H9 (cell line): ENCODE measurements around the gene COQ10B. TPM values are rescaled to one million over a fixed set of nuclear protein-coding genes. Genes with fewer than 3 reads are reported as not detected.

ENCODE experiments used
- DNase-seq: peaks from one replicate; pipeline ENCODE4 v3.0.0-alpha.2; 2017
- H2AFZ ChIP-seq: one replicate; pipeline ENCODE4 v1.6.1; 2013; ENCODE audit warnings: mild to moderate bottlenecking, low read length, control low read depth, moderate library complexity
- H2AK5ac ChIP-seq: 2 replicates; pipeline ENCODE4 v1.6.1; 2013; ENCODE audit warnings: low read length, control low read depth, mixed read lengths; ENCODE audit not compliant: insufficient read length
- H2BK120ac ChIP-seq: one replicate; pipeline ENCODE4 v1.6.1; 2013; ENCODE audit warnings: low read depth, mild to moderate bottlenecking, low read length, control low read depth, inconsistent platforms; ENCODE audit not compliant: poor library complexity, severe bottlenecking
- H2BK12ac ChIP-seq: 2 replicates; pipeline ENCODE4 v1.6.1; 2013; ENCODE audit warnings: low read length, control low read depth, mixed read lengths, low read depth; ENCODE audit not compliant: insufficient read length
- H2BK15ac ChIP-seq: 2 replicates; pipeline ENCODE4 v1.6.1; 2013; ENCODE audit warnings: low read depth, low read length, control low read depth
- H2BK20ac ChIP-seq: one replicate; pipeline ENCODE4 v1.6.1; 2013; ENCODE audit warnings: low read depth, mild to moderate bottlenecking, low read length, control low read depth, inconsistent platforms; ENCODE audit not compliant: poor library complexity, severe bottlenecking
- H2BK5ac ChIP-seq: 2 replicates; pipeline ENCODE4 v1.6.1; 2013; ENCODE audit warnings: low read length, control low read depth, mixed read lengths; ENCODE audit not compliant: insufficient read length
- H3K14ac ChIP-seq: 2 replicates; pipeline ENCODE4 v1.6.1; 2013; ENCODE audit warnings: low read length, control low read depth; ENCODE audit not compliant: insufficient read depth
- H3K18ac ChIP-seq: 2 replicates; pipeline ENCODE4 v1.6.1; 2013; ENCODE audit warnings: low read depth, mild to moderate bottlenecking, mixed read lengths, low read length, control low read depth; ENCODE audit not compliant: insufficient read length
- H3K23ac ChIP-seq: 2 replicates; pipeline ENCODE4 v1.6.1; 2013; ENCODE audit warnings: low read length, control low read depth, mixed read lengths, low read depth; ENCODE audit not compliant: insufficient read length
- H3K23me2 ChIP-seq: 2 replicates; pipeline ENCODE4 v1.6.1; 2013; ENCODE audit warnings: low read depth, mild to moderate bottlenecking, mixed read lengths, low read length, control low read depth; ENCODE audit not compliant: insufficient read length, poor library complexity, severe bottlenecking
- H3K27ac ChIP-seq: 2 replicates; pipeline ENCODE4 v1.5.1; 2013; ENCODE audit warnings: low read length, control low read depth, mixed read lengths, low read depth; ENCODE audit not compliant: insufficient read length
- H3K27me3 ChIP-seq: 2 replicates; pipeline ENCODE4 v1.6.1; 2013; ENCODE audit warnings: low read length, control low read depth, inconsistent platforms; ENCODE audit not compliant: insufficient read depth
- H3K4ac ChIP-seq: 2 replicates; pipeline ENCODE4 v1.6.1; 2013; ENCODE audit warnings: low read depth, mild to moderate bottlenecking, control low read depth, inconsistent platforms, low read length, moderate library complexity
- H3K4me1 ChIP-seq: 2 replicates; pipeline ENCODE4 v1.6.1; 2013; ENCODE audit warnings: low read length, control low read depth, inconsistent platforms; ENCODE audit not compliant: insufficient read depth
- H3K4me2 ChIP-seq: 2 replicates; pipeline ENCODE4 v1.6.1; 2013; ENCODE audit warnings: low read length, control low read depth, mixed read lengths; ENCODE audit not compliant: insufficient read length, insufficient read depth
- H3K56ac ChIP-seq: 2 replicates; pipeline ENCODE4 v1.6.1; 2013; ENCODE audit warnings: low read depth, mild to moderate bottlenecking, mixed read lengths, low read length, control low read depth; ENCODE audit not compliant: insufficient read length
- H3K79me1 ChIP-seq: 2 replicates; pipeline ENCODE4 v1.6.1; 2013; ENCODE audit warnings: low read depth, mild to moderate bottlenecking, moderate library complexity, low read length, control low read depth, inconsistent platforms; ENCODE audit not compliant: insufficient read depth, poor library complexity, severe bottlenecking
- H3K79me2 ChIP-seq: 2 replicates; pipeline ENCODE4 v1.6.1; 2013; ENCODE audit warnings: low read length, control low read depth, inconsistent platforms; ENCODE audit not compliant: insufficient read depth
- H3K9ac ChIP-seq: 2 replicates; pipeline ENCODE4 v1.6.1; 2013; ENCODE audit warnings: low read length, control low read depth, mixed read lengths; ENCODE audit not compliant: insufficient read length; ENCODE audit errors: extremely low read depth
- H3K9me3 ChIP-seq: one replicate; pipeline ENCODE4 v1.6.1; 2013; ENCODE audit warnings: low read depth, low read length, inconsistent platforms; ENCODE audit not compliant: control insufficient read depth
- H3T11ph ChIP-seq: one replicate; pipeline ENCODE4 v1.6.1; 2013; ENCODE audit warnings: mild to moderate bottlenecking, low read length, control low read depth, inconsistent platforms
- H4K20me1 ChIP-seq: one replicate; pipeline ENCODE4 v1.6.1; 2013; ENCODE audit not compliant: control insufficient read depth, insufficient read length, insufficient read depth
- H4K5ac ChIP-seq: 2 replicates; pipeline ENCODE4 v1.6.1; 2013; ENCODE audit warnings: low read depth, mild to moderate bottlenecking, mixed read lengths, low read length, control low read depth; ENCODE audit not compliant: insufficient read length
- H4K8ac ChIP-seq: replicated peaks from 2 replicates; pipeline ENCODE4 v1.6.1; 2013; ENCODE audit warnings: low read length, control low read depth, mixed read lengths, low read depth; ENCODE audit not compliant: insufficient read length
- H4K91ac ChIP-seq: 2 replicates; pipeline ENCODE4 v1.6.1; 2013; ENCODE audit warnings: low read depth, mild to moderate bottlenecking, moderate library complexity, mixed read lengths, low read length, control low read depth; ENCODE audit not compliant: insufficient read length
- H3K27ac Mint-ChIP-seq, 3 experiments: 2 replicates in 2 of 3; 3 replicates in 1 of 3; pipeline ENCODE4 v1.8.0; 2020 to 2021; ENCODE audit warnings: mixed read lengths in 3 of 3, mild to moderate bottlenecking in 1 of 3, moderate library complexity in 1 of 3
- H3K27me3 Mint-ChIP-seq: 2 replicates; pipeline ENCODE4 v1.8.0; 2021; ENCODE audit warnings: low read depth, mild to moderate bottlenecking, moderate library complexity, mixed read lengths
- H3K36me3 Mint-ChIP-seq, 3 experiments: 2 replicates in 2 of 3; 3 replicates in 1 of 3; pipeline ENCODE4 v1.8.0; 2020 to 2021; ENCODE audit warnings: low read depth in 3 of 3, mixed read lengths in 3 of 3; ENCODE audit not compliant: insufficient read depth in 1 of 3
- H3K4me1 Mint-ChIP-seq, 2 experiments: 2 replicates each; pipeline ENCODE4 v1.8.0; 2020; ENCODE audit warnings: mixed read lengths in 2 of 2
- H3K4me3 Mint-ChIP-seq, 2 experiments: 2 replicates in 1 of 2; 3 replicates in 1 of 2; pipeline ENCODE4 v1.8.0; 2020 to 2021; ENCODE audit warnings: mild to moderate bottlenecking in 2 of 2, mixed read lengths in 2 of 2, moderate library complexity in 1 of 2
- H3K9me3 Mint-ChIP-seq, 2 experiments: 2 replicates in 1 of 2; 3 replicates in 1 of 2; pipeline ENCODE4 v1.8.0; 2020; ENCODE audit warnings: mild to moderate bottlenecking in 2 of 2, mixed read lengths in 2 of 2, moderate library complexity in 1 of 2
- CTCF ChIP-seq: fragments of 200-600 bp; sonication (generic); conservative IDR thresholded peaks from 3 replicates; pipeline ENCODE4 v1.8.0; 2021; ENCODE audit warnings: antibody characterized with exemption, mild to moderate bottlenecking
- WGBS: extraction: QIAGEN DNeasy Blood & Tissue Kit; methylation state at CpG from one replicate; pipeline ENCODE4 v1.1.7; 2013; ENCODE audit warnings: missing lambda C conversion rate, low lambda C conversion rate, mixed read lengths; ENCODE audit not compliant: insufficient read length; ENCODE audit errors: extremely low coverage; 5-methylcytosine and 5-hydroxymethylcytosine counted together
- total RNA-seq: library from RNA; stranded (reverse); gene quantifications from 2 replicates; pipeline ENCODE4 v1.2.1, GENCODE V29; 2021

Gene COQ10B
- total RNA-seq, 1 experiment from 2014 or later: 16.2 TPM

GRCh38 chr2:197416268-197416667 is 37.1 kb upstream of the COQ10B start:
- H2BK5ac ChIP-seq: no peak overlapping the region
- TF ChIP-seq CTCF: no peak
- no peaks in the 10 kb centered on the region; the same call in 1 of the 2 replicates for H3K79me2 ChIP-seq

More at GRCh38 chr2:197416268-197416667, 37.1 kb upstream of the COQ10B start:
- Histone ChIP-seq H3K9me3 (no peaks in the 10 kb centered on the region), H3K23me2 (no peaks in the 10 kb centered on the region), H3K4me1 (no peaks in the 10 kb centered on the region), H3K56ac (no peak overlapping the region), H4K5ac (no peak overlapping the region), H2BK20ac (no peak overlapping the region), H2AFZ (no peak overlapping the region), H3K27me3 (no peaks in the 10 kb centered on the region), H3K79me1 (peaks cover 3% of the 10 kb centered on the region), H2BK120ac (no peak overlapping the region), H3K27ac (no peak overlapping the region), H3K23ac (no peak overlapping the region), H3K4me2 (no peak overlapping the region), H4K20me1 (no peaks in the 10 kb centered on the region), H2AK5ac (no peak overlapping the region), H2BK15ac (no peak overlapping the region), H4K8ac (no peak overlapping the region), H4K91ac (no peak overlapping the region), H3K18ac (no peak overlapping the region), H2BK12ac (no peak overlapping the region), H3K9ac (no peak overlapping the region), H3K4ac (no peak overlapping the region), H3K14ac (no peak overlapping the region), H3T11ph (no peak overlapping the region)
- no peak overlapping the region for H3K27ac Mint-ChIP-seq
- no peak overlapping the region for H3K4me3 Mint-ChIP-seq
- WGBS: no CpG with 5 or more reads among the region's 1 CpG
- DNase-seq: no peak
- no peaks in the 10 kb centered on the region for H3K9me3 Mint-ChIP-seq
- no peaks in the 10 kb centered on the region for H3K4me1 Mint-ChIP-seq
- H3K36me3 Mint-ChIP-seq: peaks cover 39 to 85% (median 77%) of the 10 kb centered on the region in 3 experiments; a peak in 6 of 7 replicates
- no peaks in the 10 kb centered on the region for H3K27me3 Mint-ChIP-seq
